Peyer's patch (tissue), 4 donors: ENCODE measurements around the gene RAD51D.

Source experiments
- CTCF ChIP-seq, 6 experiments: fragments of 450-650 bp in 4 of 6; fragments of 200-600 bp in 2 of 6; sonication (generic) in 1 of 6; IDR thresholded peaks; one replicate each; pipeline ENCODE4 v1.5.1; 2017 to 2019; ENCODE audit warnings: antibody characterized with exemption in 6 of 6, mild to moderate bottlenecking in 3 of 6, moderate library complexity in 1 of 6
- POLR2A ChIP-seq, 2 donors: fragments of 450-650 bp; IDR thresholded peaks; one replicate each; pipeline ENCODE4 v1.5.1; 2017; ENCODE audit warnings: antibody characterized with exemption in 2 of 2, mild to moderate bottlenecking in 2 of 2, moderate library complexity in 2 of 2

- TF ChIP-seq CTCF (IDR thresholded peaks at IDR 0.05) (no peak), POLR2A (IDR thresholded peaks at IDR 0.05) (no peak)
Observed at GRCh38 chr17:35167666-35168065, 48.0 kb upstream of the RAD51D start.
